Esophagus squamous epithelium (tissue), 5 donors: Measurements from ENCODE around the gene BHLHE41. TPM values are rescaled to one million over a fixed set of nuclear protein-coding genes. Genes with fewer than 3 reads are reported as not detected.

Experiments
- DNase-seq: peaks from one replicate; lab custom pipeline; 2025; lab: John Stamatoyannopoulos, UW
- H3K27ac ChIP-seq, 4 donors: fragments of 200-600 bp; sonication (generic); one replicate each; pipeline ENCODE4 v1.5.1; 2016 to 2019; ENCODE audit warnings: mild to moderate bottlenecking in 1 of 4
- H3K27me3 ChIP-seq, 4 donors: fragments of 200-600 bp; sonication (generic); 1 replicate in 3 of 4; 2 replicates in 1 of 4; pipeline versions ENCODE4 v1.5.1 to v1.6.0; 2017 to 2021; ENCODE audit warnings: antibody characterized with exemption in 1 of 4
- H3K36me3 ChIP-seq, 3 donors: fragments of 200-600 bp; sonication (generic); one replicate each; pipeline ENCODE4 v1.5.1; 2016 to 2019
- H3K4me1 ChIP-seq, 3 donors: fragments of 200-600 bp; sonication (generic); one replicate each; pipeline ENCODE4 v1.5.1; 2017 to 2019
- H3K4me3 ChIP-seq, 4 donors: fragments of 200-600 bp; sonication (generic); 1 replicate in 3 of 4; 2 replicates in 1 of 4; pipeline ENCODE4 v1.5.1; 2016 to 2019; ENCODE audit warnings: mild to moderate bottlenecking in 2 of 4, moderate library complexity in 1 of 4
- H3K9me3 ChIP-seq, 3 donors: fragments of 200-600 bp; sonication (generic); one replicate each; pipeline ENCODE4 v1.5.1; 2016 to 2019
- CTCF ChIP-seq, 6 experiments: fragments of 450-650 bp in 4 of 6; fragments of 200-600 bp in 2 of 6; sonication (generic) in 2 of 6; IDR thresholded peaks; one replicate each; pipeline ENCODE4 v1.5.1; 2016 to 2019; ENCODE audit warnings: antibody characterized with exemption in 6 of 6, mild to moderate bottlenecking in 4 of 6, moderate library complexity in 4 of 6
- POLR2A ChIP-seq, 4 donors: fragments of 450-650 bp; IDR thresholded peaks; one replicate each; pipeline ENCODE4 v1.6.1; 2017; ENCODE audit warnings: antibody characterized with exemption in 4 of 4, mild to moderate bottlenecking in 4 of 4, moderate library complexity in 3 of 4
- WGBS, 2 donors: methylation state at CpG; one replicate each; pipeline ENCODE4 v1.1.5; 2018; 5-methylcytosine and 5-hydroxymethylcytosine counted together
- intact Hi-C: fragments of 100-400 bp; cut with DNase I; formaldehyde crosslinking; loops from one replicate; pipeline ENCODE4 v1.15.0; 2022
- total RNA-seq, 4 donors: library from RNA; depleted of rRNA; stranded (reverse); fragments of >200 nt; gene quantifications; one replicate each; pipeline ENCODE4 v1.1.0, GENCODE V29; 2016
- donor health status: DM: yes; HTN: yes; CAD: no.

BHLHE41 gene
- total RNA-seq, 4 donors from 2014 or later: 0.48 to 14.3 (median 1.7) TPM

GRCh38 chr12:26162905-26163304 is 38.1 kb upstream of the BHLHE41 start:
- Histone ChIP-seq H3K4me1 (peaks cover 0 to 12% (median 5%) of the 10 kb centered on the region in 3 donors), H3K9me3 (no peaks in the 10 kb centered on the region), H3K27me3 (peaks cover 0 to 3% (median 0%) of the 10 kb centered on the region in 4 donors), H3K4me3 (no peak overlapping the region), H3K27ac (no peak overlapping the region), H3K36me3 (no peaks in the 10 kb centered on the region)
- WGBS, 2 donors: 63 to 66% methylated on average over 4 of the region's 4 CpGs
- DNase-seq: no peak
- intact Hi-C loops: no loop called here
- TF ChIP-seq CTCF (IDR thresholded peaks at IDR 0.05) (no peak), POLR2A (IDR thresholded peaks at IDR 0.05) (no peak)

GRCh38 chr12:26162174-26162573 is 37.3 kb upstream of the BHLHE41 start:
- H3K4me1 ChIP-seq: peaks cover 0 to 12% (median 5%) of the 10 kb centered on the region in 3 donors
- DNase-seq: no peak
- WGBS, 2 donors: 60 to 62% methylated on average over 1 of the region's 1 CpG
- H3K36me3 ChIP-seq: no peaks in the 10 kb centered on the region
- intact Hi-C loops: no loop called here
- H3K27me3 ChIP-seq: peaks cover 0 to 3% (median 0%) of the 10 kb centered on the region in 4 donors
- TF ChIP-seq CTCF (IDR thresholded peaks at IDR 0.05) (no peak), POLR2A (IDR thresholded peaks at IDR 0.05) (no peak)
- H3K4me3 ChIP-seq: no peak overlapping the region
- no peaks in the 10 kb centered on the region for H3K9me3 ChIP-seq
- H3K27ac ChIP-seq: no peak overlapping the region

- intact Hi-C loops: no loop called here
- Histone ChIP-seq H3K36me3 (no peaks in the 10 kb centered on the region), H3K9me3 (no peaks in the 10 kb centered on the region), H3K27ac (peak overlapping the region in 1 of 4 donors; percentile 6), H3K4me1 (peaks cover 0 to 11% (median 4%) of the 10 kb centered on the region in 3 donors), H3K27me3 (no peaks in the 10 kb centered on the region), H3K4me3 (no peak overlapping the region)
- WGBS, 2 donors: 58 to 71% methylated on average over 1 to 3 of the region's 3 CpGs
- no peak for DNase-seq
- TF ChIP-seq CTCF (IDR thresholded peaks at IDR 0.05): peak in 2 of 6 experiments; percentile 13 to 47
- TF ChIP-seq POLR2A (IDR thresholded peaks at IDR 0.05): no peak
Measured at GRCh38 chr12:26158078-26158764, 33.4 kb upstream of the BHLHE41 start.

GRCh38 chr12:26157001-26157400 is 32.2 kb upstream of the BHLHE41 start:
- Histone ChIP-seq H3K4me3 (no peak overlapping the region), H3K27ac (peak overlapping the region in 1 of 4 donors; percentile 22), H3K27me3 (no peaks in the 10 kb centered on the region), H3K9me3 (no peaks in the 10 kb centered on the region), H3K4me1 (peaks cover 0 to 11% (median 4%) of the 10 kb centered on the region in 3 donors), H3K36me3 (no peaks in the 10 kb centered on the region)
- intact Hi-C loops: no loop called here
- DNase-seq: no peak
- TF ChIP-seq CTCF (IDR thresholded peaks at IDR 0.05) (no peak), POLR2A (IDR thresholded peaks at IDR 0.05) (no peak)
- WGBS, 2 donors: 58 to 66% methylated on average over 3 of the region's 3 CpGs

GRCh38 chr12:26156201-26156871 is 31.5 kb upstream of the BHLHE41 start:
- WGBS, 2 donors: 79 to 80% methylated on average over 17 of the region's 17 CpGs
- no peak for DNase-seq
- Histone ChIP-seq H3K36me3 (no peaks in the 10 kb centered on the region), H3K27me3 (no peaks in the 10 kb centered on the region), H3K4me3 (no peak overlapping the region), H3K9me3 (no peaks in the 10 kb centered on the region), H3K4me1 (peaks cover 0 to 11% (median 4%) of the 10 kb centered on the region in 3 donors), H3K27ac (no peak overlapping the region)
- intact Hi-C loops: no loop called here
- TF ChIP-seq CTCF (IDR thresholded peaks at IDR 0.05): no peak
- no peak for TF ChIP-seq POLR2A (IDR thresholded peaks at IDR 0.05)
